HG02870 (cell line): ENCODE data around the gene SRSF6.
"Not testable (repeated sequence)": the region's sequence is repeated elsewhere in the genome, so short reads cannot be mapped to it uniquely, and the experiment has no call there.

Experiments
- ATAC-seq: cut with Tn5 transposase; IDR thresholded peaks from one replicate; pipeline ENCODE4 v1.9.1; 2021; ENCODE audit warnings: mild to moderate bottlenecking, moderate library complexity; ENCODE audit not compliant: unreplicated experiment

The SRSF6 gene

GRCh38 chr20:43473381-43473704 lies 15.6 kb downstream of the SRSF6 start:
- ATAC-seq, result no peak

GRCh38 chr20:43477193-43477592 lies 19.5 kb downstream of the SRSF6 start:
- ATAC-seq, result no peak

- ATAC-seq, result no peak
These were observed 19.9 kb downstream of the SRSF6 start for GRCh38 chr20:43477619-43478018.

- ATAC-seq, result no peak
These were observed 32.3 kb downstream of the SRSF6 start for GRCh38 chr20:43490038-43490437.

- peak; percentile 98 for ATAC-seq
These were observed 34.4 kb downstream of the SRSF6 start for GRCh38 chr20:43492101-43492500.

- no peak for ATAC-seq
These were observed 37.7 kb downstream of the SRSF6 start for GRCh38 chr20:43495388-43495787.

GRCh38 chr20:43502021-43502420 lies 44.3 kb downstream of the SRSF6 start:
- ATAC-seq, result not testable (repeated sequence)

- no peak for ATAC-seq
These were observed 48.5 kb downstream of the SRSF6 start for GRCh38 chr20:43506238-43506637.

GRCh38 chr20:43507150-43508080 lies 49.7 kb downstream of the SRSF6 start, which contains the start of gene L3MBTL1:
Gene L3MBTL1, plus strand, starts transcription at chr20:43507697. Its CDS starts 5,807 bp downstream, at chr20:43513504.
- ATAC-seq, result no peak

- ATAC-seq, result no peak
These were observed 50.4 kb downstream of the SRSF6 start for GRCh38 chr20:43508106-43508505.

- no peak for ATAC-seq
These were observed 50.9 kb downstream of the SRSF6 start for GRCh38 chr20:43508604-43509040.

GRCh38 chr20:43511879-43512278 lies 54.2 kb downstream of the SRSF6 start:
- ATAC-seq, result no peak

- no peak for ATAC-seq
These were observed 55.8 kb downstream of the SRSF6 start for GRCh38 chr20:43513372-43513930.
